AG04449 (cell line): ENCODE data around the gene KRTAP10-3.
"Not testable (repeated sequence)": the region's sequence is repeated elsewhere in the genome, so short reads cannot be mapped to it uniquely, and the experiment has no call there.

Experiments
- CTCF ChIA-PET: fragments of 350-600 bp; formaldehyde crosslinking; extraction: SDS; loops from one replicate; lab custom pipeline; 2021; ENCODE audit warnings: antibody characterized with exemption; lab: Yijun Ruan, JAX
- POLR2A ChIA-PET: fragments of 400-600, 350-600 bp; formaldehyde crosslinking; extraction: SDS; loops from one replicate; lab custom pipeline; 2020; ENCODE audit warnings: antibody characterized with exemption, inconsistent platforms; lab: Yijun Ruan, JAX
- DNase-seq: peaks from one replicate; pipeline ENCODE4 v3.0.0-alpha.2; 2010; ENCODE audit warnings: low read depth, low spot score
- H3K4me3 ChIP-seq: 2 replicates; pipeline ENCODE4 v1.5.1; 2011; ENCODE audit warnings: low read depth, mild to moderate bottlenecking, control low read depth, low read length
- TF ChIP-seq, protein P1 (sequence below): IDR thresholded peaks from one replicate; pipeline ENCODE4 v1.5.1; 2011; ENCODE audit warnings: mild to moderate bottlenecking, moderate library complexity, low read length, control low read depth, inconsistent platforms; ENCODE audit not compliant: insufficient read depth; ENCODE audit errors: missing control alignments

The KRTAP10-3 gene

DNA sequence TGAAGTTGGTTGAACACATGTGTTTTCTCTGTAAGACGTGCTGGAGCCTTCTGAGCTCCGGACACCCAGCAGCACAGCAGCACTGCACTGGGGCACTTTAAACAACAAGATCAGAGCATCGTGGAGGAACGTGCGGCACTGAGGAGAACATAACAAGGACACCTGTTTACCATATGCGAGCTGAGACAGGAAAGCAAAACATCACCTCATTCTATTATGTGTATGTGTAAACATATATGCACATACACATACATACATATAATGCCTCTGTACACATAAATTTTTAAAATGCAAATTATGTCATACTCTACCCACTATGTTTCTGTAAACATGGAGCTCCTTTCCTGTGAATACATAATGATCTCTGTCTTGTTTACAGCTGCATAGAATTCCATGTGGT lies 36.9 kb upstream of the KRTAP10-3 start:
- no peak for DNase-seq
- CTCF ChIA-PET: no interaction called here
- TF ChIP-seq, protein P1, sequence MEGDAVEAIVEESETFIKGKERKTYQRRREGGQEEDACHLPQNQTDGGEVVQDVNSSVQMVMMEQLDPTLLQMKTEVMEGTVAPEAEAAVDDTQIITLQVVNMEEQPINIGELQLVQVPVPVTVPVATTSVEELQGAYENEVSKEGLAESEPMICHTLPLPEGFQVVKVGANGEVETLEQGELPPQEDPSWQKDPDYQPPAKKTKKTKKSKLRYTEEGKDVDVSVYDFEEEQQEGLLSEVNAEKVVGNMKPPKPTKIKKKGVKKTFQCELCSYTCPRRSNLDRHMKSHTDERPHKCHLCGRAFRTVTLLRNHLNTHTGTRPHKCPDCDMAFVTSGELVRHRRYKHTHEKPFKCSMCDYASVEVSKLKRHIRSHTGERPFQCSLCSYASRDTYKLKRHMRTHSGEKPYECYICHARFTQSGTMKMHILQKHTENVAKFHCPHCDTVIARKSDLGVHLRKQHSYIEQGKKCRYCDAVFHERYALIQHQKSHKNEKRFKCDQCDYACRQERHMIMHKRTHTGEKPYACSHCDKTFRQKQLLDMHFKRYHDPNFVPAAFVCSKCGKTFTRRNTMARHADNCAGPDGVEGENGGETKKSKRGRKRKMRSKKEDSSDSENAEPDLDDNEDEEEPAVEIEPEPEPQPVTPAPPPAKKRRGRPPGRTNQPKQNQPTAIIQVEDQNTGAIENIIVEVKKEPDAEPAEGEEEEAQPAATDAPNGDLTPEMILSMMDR: no peak
- POLR2A ChIA-PET: no interaction called here
- H3K4me3 ChIP-seq: no peak overlapping the region

DNA sequence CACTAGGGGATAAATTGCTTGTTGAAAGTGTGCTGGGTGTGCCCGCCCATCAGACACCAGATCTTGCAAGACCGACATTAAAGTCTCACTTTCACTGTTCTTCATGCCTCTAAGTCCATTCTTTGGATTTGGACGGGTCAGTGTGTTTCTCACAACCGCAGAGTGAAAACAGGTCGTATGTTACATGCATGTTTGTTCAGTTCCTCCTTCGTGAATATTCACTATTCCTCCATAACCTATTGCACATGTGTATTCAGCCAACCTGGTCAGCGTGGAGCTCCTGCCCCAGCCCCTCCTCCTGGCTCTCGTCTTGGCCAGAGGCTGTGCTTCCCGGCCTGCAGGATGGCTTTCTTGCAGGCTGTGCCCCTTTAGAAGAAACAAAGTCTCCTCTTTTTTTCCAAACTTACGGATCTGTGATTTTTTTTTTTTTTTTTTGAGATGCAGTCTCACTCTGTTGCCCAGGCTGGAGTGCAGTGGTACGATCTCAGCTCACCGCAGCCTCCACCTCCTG lies 35.9 kb upstream of the KRTAP10-3 start:
- TF ChIP-seq, protein P1: no peak
- POLR2A ChIA-PET: no interaction called here
- no peak overlapping the region for H3K4me3 ChIP-seq
- CTCF ChIA-PET: no interaction called here
- DNase-seq: no peak

DNA sequence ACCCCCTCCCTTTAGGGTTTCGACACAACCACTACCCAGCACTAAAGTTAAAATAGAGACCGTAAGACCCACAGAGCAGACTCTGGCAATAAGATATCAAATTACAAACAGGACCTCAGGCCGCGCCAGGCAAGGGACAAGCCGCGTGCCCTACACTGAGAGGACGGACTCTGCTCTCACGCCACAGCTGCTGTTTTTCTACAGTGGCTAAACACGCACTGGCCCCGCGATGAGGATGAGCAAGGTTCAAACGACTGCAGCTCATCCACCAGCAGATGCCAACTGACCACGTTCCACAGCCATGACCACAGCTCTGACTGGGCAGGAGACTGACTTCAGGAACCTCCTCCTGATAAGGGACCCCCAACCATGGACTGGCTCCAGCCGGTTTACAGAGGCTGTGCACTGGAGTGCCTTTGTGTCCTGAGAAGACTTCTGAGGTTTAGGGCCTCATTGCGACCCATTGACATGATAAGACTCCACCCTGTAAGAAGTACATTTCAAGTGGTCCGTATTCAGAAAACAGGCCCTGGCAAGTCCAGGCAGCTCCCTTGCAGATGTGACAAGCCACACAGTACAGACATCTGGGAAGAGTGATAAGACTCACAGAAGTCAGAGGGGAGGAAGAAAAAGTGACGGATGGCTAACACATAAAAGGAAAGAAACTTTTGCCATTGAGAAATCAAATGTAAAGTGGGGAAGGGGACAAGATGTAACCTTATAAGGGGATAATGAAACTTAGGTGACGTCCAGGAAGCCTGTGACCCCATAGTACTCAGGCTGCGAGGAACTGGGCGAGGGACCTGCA lies 35.2 kb upstream of the KRTAP10-3 start:
- H3K4me3 ChIP-seq: no peak overlapping the region
- ChIA-PET CTCF (no interaction called here), POLR2A (no interaction called here)
- TF ChIP-seq, protein P1: no peak
- DNase-seq: no peak

DNA sequence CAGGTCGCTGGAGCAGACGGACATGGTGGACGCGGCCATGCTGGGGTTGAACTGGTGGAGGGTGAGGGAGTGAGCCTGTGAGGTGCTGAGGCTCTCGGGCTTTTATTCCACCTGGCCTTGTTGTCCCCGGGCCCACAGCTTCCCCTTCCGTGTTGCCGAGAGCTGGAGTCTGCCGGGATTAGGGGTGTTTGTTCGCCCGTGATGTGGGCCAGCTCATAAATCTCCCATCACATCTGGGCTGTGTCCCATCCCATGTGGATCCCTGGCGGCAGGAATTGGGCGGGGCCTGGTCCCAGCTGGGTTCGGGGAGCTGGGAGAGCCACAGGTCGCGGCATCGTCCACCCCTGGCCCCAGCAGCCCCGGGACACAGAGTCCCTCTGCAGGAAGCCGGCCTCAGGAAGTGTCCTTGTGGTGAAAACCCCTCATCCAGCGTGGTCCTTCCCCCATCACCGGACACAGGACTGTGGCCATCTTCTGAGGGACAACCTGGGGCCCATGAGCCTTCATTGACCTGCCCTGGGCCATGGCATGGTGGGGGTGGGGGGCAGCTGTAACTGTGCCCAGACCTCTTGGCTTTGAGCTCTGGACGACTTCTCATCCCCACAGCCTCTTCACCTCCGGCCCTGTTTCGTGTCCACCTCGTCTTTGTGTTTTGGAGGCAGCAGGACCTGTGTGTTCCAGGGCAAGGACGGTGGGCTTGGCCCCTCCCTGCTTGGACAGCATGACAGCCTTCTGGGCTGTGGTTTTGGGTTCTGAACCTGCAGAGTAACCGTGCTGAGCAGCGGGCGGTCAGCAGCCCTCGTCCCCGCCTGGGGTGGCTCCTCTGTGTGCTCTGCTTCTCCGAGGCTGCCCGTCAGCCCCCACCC lies 34.1 kb upstream of the KRTAP10-3 start, which contains the start of gene KRTAP10-6:
Gene KRTAP10-6 (minus strand): TSS at position 60 of the 866 bp plus-strand sequence. CDS start 21 bp downstream, at position 39.
- ChIA-PET CTCF (no interaction called here), POLR2A (interaction anchor here (0.9 kb wide), 1 partner anchor 19 kb away, joined by 3 read pairs; the partner anchor contains the start of gene KRTAP10-4)
- H3K4me3 ChIP-seq: no peak within 1 kb of the TSS
- DNase-seq: no peak
- TF ChIP-seq, protein P1: no peak

DNA sequence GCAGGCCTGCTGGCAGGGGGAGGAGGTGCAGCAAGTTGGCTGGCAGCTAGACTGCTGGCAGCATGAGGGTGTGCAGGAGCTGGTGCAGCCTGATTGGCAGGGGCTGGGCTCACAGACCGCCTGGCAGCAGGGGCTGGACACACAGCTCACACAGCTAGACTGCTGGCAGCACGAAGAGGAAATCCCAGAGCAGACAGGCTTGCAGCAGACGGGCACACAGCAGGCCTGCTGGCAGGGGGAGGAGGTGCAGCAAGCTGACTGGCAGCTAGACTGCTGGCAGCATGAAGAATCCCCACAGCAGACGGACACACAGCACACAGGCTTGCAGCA lies 33.2 kb upstream of the KRTAP10-3 start:
- CTCF ChIA-PET, POLR2A ChIA-PET, DNase-seq, H3K4me3 ChIP-seq: not testable (repeated sequence)

DNA sequence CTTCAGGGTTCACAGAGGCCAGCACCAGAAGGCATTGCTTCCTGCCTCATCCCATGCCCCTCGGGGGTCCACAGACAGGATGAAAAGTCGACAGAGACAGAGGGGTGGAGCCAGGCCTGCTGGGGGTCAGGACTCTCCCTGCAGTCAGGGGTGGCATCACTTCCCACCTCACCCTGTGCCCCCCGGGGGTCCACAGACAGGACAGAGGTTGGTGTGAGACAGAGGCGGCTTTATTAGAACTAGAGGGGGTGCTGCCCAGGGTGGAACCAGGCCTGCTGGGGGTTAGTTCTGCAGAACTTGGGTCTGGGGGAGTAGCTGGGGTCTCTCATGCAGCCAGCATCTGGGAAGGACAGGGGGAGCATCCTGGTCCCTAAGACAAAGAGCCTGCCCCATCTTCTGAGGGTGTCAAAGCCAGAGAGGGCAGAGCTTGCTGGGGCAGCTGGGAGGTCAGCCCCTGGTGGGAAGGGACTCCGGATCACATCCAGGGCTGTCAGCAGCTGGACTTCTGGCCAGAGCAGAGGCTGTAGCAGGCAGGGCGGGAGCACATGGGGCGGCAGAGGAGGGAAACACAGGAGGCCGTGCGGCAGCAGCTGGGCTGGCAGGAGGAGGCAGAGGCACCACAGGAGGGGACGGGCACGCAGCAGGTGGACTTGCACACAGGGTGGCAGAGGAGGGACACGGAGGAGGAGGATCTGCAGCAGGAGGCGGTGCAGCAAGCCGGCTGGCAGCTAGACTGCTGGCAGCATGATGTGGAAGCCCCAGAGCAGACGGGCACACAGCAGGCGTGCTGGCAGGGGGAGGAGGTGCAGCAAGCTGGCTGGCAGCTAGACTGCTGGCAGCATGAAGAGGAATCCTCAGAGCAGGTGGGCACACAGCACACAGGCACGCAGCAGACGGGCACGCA lies 32.6 kb upstream of the KRTAP10-3 start:
- H3K4me3 ChIP-seq, POLR2A ChIA-PET, DNase-seq, CTCF ChIA-PET: not testable (repeated sequence)
